CD4-positive, alpha-beta T cell treated with Interleukin-2 at 100 ng/mL for 4 hours (primary cell): ENCODE measurements around the gene ZSWIM3.
"Not testable (repeated sequence)": the region's sequence is repeated elsewhere in the genome, so short reads cannot be mapped to it uniquely, and the experiment has no call there.

Source experiments
- DNase-seq: peaks from one replicate; pipeline ENCODE4 v3.0.0-alpha.2; 2020; ENCODE audit warnings: low spot score

ZSWIM3 gene

DNA sequence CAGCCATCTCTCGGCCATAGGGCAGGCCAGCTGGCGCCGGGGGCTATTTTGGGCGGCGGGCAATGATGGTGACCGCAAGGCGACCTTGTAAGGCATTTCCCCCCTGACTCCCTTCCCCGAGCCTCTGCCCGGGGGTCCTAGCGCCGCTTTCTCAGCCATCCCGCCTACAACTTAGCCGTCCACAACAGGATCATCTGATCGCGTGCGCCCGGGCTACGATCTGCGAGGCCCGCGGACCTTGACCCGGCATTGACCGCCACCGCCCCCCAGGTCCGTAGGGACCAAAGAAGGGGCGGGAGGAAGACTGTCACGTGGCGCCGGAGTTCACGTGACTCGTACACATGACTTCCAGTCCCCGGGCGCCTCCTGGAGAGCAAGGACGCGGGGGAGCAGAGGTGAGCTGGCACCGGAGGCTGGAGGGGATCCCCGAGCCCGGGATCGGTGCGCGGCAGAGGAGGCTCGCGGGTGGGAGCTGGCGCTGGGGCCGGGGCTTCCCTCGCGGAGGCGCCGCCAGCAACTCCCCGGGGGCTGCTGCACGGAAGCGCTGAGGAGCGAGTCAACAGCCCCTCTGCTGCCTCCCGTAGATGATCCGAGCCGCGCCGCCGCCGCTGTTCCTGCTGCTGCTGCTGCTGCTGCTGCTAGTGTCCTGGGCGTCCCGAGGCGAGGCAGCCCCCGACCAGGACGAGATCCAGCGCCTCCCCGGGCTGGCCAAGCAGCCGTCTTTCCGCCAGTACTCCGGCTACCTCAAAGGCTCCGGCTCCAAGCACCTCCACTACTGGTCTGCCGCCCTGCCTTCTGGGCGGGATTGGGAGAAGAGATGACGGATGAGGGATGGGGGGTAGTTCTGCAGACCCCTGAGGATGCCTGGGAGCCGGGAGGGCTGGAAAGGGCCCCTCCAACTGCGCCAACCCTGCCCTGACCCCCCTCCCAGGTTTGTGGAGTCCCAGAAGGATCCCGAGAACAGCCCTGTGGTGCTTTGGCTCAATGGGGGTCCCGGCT, 33.9 kb downstream of the ZSWIM3 start, which contains the start of the genes CTSA and NEURL2:
TSS of gene CTSA (plus strand) at position 351 of the 999 bp plus-strand sequence. CDS start at position 585, 234 bp downstream.
TSS of gene NEURL2 (minus strand) at position 224 of the 999 bp plus-strand sequence. CDS start at position 7, 217 bp downstream.
- peak; percentile 81 for DNase-seq

DNA sequence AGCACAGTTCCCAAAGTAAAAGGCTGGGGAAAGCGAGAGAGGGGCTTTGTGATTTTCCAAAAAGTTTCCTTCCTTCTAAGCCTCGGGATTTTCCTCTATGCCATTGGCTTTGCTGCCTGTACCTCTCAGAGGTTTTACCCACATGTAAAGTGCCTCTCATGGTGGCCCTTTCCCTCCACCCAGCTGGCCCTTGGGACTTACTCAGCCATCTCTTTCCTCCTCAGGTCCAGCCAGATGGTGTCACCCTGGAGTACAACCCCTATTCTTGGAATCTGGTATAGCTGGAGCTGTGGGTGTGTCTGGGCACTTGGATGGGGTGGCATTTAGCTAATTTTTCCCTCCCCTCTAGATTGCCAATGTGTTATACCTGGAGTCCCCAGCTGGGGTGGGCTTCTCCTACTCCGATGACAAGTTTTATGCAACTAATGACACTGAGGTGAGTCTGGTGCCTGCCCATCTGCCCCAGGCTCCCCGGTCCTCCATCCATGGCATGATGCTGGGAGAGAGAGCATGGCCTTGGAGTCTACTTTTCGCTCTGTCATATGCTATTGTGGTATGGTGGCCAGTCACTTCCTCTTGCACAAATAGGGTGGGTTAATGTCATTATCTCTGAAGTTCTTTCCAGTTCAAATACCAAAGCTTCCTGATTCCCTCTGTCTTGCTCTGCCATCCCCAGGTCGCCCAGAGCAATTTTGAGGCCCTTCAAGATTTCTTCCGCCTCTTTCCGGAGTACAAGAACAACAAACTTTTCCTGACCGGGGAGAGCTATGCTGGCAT, 34.8 kb downstream of the ZSWIM3 start:
- no peak for DNase-seq

DNA sequence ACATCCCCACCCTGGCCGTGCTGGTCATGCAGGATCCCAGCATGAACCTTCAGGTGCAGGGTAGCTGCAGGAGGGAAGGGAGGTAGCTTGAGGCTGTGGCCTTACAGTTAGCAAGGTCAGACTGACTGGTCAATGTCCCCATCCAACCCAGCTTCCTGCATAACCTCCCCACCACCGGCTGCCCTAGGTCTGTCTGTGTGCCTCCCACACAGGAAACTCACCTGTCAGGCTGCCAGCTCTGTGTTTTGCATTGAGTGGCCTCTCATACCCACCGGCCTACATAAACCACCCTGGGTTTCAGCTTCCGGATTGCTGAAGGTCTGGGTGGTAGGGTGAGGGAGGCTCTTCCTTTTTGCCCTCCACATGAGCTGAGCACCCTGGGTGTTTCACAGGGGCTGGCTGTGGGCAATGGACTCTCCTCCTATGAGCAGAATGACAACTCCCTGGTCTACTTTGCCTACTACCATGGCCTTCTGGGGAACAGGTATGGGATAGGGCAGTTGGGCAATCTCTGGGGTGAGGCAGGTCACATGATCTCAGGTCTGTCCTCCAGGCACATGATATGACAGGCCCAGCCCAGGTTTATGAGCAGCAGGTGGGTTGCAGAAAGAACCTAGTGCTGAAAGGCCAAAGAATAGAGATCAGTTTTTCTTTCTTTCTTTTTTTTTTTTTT, 35.5 kb downstream of the ZSWIM3 start:
- peak; percentile 27 for DNase-seq

DNA sequence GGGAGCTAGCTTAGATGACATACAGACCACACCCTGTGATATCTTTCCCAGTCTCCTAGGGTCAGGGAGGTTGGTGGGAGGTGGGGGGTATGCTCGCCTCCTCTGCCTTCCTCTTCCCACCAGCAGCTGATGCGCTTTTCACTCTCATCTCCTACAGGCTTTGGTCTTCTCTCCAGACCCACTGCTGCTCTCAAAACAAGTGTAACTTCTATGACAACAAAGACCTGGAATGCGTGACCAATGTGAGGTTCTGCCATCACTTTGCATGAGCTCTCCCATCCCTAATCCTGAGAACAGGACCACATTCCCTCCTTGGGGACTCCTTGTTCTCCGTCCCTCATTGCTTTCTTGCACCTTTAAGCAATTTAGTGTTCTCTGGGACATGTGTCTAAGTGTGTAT, 36.4 kb downstream of the ZSWIM3 start:
- DNase-seq = no peak

DNA sequence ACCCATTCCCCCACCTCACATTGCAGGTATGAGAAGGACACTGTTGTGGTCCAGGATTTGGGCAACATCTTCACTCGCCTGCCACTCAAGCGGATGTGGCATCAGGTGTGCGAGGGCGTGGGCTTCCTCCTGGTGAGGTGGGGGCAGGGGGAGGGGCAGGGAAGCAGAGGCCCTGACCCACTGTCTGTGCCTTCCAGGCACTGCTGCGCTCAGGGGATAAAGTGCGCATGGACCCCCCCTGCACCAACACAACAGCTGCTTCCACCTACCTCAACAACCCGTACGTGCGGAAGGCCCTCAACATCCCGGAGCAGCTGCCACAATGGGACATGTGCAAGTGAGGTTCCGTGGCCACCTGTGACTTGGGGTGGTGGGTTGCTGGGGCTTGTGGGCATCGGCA, 37.4 kb downstream of the ZSWIM3 start:
- no peak for DNase-seq

DNA sequence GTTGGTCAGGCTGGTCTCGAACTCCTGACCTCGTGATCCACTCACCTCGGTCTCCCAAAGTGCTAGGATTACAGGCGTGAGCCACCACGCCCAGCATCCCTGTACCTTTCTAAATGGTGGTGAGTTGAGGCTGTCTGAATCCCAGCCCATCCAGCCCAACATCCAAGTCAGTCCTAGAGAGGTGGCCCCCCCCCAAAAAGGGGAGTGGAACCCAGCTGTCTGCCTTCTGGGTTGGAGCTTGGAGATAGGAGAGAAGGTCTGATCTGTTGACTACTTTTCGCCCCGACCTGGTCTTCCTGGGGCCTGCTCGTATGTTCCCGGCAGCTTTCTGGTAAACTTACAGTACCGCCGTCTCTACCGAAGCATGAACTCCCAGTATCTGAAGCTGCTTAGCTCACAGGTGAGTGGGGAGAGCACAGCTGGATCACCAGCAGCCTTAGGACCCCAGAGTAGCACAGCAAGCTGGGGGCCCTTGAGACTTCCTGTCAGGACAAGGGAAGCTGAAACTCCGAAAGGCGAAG, 39.3 kb downstream of the ZSWIM3 start:
- no peak for DNase-seq

DNA sequence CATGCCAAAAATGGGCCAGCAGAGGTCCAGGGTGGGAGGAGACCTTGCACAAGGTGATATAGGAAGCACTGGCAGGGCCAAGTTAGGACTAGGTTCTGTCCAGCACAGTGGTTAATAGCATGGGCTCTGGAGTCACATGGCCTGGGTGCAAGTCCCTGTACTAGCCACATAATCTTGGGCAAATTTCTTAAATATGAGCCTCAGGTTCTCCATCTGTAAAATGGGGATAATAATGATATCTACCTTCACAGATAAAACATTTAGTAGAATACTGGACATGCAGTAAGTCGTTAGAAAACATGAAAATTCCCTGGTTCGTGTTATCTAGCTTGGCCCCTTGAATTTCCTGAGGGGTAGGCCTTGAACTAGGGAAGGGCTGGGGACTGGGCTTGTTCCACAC, 39.9 kb downstream of the ZSWIM3 start:
- no peak for DNase-seq

DNA sequence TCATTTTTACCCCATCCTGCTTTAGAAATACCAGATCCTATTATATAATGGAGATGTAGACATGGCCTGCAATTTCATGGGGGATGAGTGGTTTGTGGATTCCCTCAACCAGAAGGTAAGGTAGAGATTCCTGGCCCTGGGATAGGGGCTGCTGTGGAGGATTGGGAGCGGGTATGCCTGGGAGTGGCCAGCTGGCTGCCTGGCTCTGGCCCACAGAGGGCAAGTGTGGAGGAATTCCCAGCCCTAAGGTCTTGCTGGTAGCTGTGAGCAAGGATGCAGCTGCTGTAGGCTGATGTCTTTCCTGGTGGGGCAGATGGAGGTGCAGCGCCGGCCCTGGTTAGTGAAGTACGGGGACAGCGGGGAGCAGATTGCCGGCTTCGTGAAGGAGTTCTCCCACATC, 40.3 kb downstream of the ZSWIM3 start:
- no peak for DNase-seq

DNA sequence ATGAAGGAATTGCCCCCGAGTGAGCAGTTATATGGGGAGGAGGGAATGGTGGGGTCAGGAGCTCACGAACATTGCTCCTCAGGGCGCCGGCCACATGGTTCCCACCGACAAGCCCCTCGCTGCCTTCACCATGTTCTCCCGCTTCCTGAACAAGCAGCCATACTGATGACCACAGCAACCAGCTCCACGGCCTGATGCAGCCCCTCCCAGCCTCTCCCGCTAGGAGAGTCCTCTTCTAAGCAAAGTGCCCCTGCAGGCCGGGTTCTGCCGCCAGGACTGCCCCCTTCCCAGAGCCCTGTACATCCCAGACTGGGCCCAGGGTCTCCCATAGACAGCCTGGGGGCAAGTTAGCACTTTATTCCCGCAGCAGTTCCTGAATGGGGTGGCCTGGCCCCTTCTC, 40.9 kb downstream of the ZSWIM3 start:
- DNase-seq = no peak

DNA sequence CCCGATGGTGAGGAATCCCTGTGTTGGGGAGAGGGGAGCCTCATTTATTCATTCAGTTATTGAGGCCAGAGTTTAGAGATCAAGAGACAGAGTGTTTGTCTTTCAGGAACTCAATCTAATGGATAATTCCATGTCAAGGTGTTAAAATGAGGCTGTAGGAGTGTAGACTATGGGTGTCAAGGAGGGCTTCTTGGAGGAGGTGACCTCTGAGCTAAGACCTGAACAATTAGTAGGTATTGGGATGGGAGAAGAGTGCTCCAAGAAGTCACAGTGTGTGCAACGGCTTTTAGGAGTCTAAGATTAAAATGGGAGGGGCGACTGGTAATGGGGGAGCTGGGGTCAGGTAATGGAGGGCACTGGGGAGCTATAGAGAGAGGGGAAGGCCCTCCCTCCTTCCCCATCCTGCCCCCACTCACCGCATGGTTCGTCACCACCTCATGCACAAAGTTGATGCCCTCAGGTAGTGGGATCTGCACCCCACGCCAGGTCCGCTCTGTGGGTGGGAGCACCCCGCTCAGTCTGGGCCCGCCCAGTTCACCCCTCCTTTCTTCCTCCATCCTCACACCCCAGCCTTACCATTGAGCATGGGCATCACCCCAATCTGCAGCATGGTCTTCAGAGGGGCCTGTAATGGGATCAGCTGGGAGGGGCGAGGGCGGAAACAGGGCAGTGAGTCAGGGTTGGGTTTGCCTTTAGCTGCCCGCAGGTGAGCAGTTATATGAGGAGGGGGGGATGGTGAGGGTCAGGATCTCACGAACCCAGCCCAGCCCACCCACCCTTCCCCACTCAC, 41.8 kb downstream of the ZSWIM3 start:
- no peak for DNase-seq

DNA sequence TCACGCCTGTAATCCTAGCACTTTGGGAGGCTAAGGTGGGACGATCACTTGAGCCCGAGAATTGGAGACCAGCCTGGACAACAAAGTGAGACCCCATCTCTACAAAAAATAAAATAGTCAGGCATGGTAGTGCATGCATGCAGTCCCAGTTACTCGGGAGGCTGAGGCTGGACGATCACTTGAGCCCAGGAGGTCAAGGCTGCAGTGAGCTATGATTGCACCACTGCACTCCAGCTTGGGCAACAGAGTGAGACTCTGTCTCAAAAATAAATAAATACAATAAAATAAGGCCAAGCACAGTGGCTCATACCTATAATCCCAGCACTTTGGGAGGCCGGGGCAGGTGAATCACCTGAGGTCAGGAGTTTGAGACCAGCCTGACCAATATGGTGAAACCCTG, 43.9 kb downstream of the ZSWIM3 start:
- not testable (repeated sequence) for DNase-seq

DNA sequence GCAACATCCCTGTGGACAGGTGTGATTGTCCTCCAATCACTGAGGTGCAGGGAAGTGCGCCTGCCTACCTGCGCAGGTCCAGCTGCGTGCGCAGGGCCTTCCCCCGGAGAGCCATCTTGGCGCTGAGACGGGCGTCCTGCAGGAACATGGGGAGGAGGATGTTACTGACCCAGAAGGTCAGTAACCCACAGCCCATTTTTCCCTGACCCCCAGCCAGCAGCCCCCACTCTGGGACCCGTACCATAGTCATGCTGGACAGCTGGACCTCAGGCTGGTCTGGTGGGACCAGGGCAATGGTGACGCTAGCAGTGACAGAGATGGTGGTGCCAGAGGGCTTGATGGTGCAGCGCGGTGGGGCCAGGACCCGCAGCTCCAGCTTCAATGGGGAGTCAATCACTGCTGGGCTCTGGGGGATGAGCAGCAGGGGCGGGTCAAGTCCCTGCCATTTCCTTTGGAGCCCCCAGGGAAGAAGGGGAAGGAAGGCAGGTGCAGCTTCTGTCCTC, 44.8 kb downstream of the ZSWIM3 start:
- no peak for DNase-seq

DNA sequence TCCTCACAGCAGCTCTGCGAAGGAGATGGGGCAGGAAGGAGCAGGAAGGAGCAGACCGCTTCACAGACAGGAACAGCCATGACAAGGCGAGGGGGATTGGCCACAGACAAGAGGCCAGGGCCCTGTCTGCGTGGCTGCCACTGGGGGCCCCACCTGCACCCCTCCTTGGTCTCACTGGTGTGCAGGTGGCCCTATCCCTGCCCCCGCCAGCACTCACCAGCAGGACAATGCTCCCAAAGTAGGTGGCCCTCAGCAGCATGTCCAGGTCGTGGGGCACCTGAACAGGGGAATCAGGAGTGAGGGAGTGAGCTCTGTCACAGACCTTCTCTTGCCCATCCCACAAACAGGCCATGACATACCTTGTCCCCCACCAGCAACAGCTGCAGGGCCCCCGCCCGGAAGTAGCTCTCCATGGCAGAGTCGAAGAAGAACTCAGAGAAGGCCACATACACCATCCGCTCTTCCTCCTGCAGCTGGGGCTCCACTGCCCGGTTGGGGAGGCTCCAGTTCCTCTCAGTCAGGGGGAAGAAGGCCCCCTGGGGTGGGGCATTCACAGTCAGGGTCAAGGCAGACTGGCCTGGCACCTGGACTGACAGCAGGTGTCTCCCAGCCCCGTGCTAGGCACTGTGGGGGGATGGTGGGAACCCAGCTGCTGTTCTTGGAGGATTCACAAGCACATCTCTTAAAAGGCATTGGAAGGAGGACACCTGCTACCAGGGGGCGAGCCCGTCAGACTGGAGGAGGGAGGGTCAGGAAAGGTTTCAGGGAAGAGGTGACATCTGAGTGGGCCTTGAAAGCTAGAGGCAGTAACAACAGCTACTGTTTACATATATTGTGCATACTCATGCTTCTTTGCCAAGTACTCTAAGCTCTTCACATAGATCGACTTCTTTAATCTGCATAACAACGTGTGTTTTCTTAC, 47.4 kb downstream of the ZSWIM3 start:
- DNase-seq = no peak

DNA sequence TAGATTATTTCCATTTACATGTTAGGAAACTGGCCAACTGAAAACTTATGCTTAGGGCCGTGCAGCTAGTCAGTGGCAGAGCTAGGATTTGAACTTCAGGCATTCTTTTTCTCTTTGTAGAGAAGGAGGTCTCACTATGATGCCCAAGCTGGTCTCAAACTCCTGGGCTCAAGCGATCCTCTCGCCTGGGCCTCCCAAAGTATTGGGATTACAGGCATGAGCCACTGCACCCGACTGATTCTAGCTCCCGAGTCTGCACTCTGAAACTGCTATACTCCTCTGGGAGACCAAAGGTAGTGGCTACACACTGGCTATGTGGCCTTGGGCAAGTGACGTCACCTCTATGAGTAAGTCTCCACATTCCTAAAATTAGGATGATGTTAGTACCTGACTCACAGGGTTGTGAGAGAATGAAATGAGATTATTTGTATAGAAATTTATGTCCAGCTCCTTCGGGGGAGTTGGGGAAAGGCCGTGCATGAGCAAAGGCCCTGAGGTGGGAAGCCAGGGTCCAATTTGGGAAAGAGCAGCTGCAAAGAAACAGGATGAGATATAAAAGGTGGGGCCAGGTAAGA, 48.2 kb downstream of the ZSWIM3 start:
- DNase-seq = no peak

DNA sequence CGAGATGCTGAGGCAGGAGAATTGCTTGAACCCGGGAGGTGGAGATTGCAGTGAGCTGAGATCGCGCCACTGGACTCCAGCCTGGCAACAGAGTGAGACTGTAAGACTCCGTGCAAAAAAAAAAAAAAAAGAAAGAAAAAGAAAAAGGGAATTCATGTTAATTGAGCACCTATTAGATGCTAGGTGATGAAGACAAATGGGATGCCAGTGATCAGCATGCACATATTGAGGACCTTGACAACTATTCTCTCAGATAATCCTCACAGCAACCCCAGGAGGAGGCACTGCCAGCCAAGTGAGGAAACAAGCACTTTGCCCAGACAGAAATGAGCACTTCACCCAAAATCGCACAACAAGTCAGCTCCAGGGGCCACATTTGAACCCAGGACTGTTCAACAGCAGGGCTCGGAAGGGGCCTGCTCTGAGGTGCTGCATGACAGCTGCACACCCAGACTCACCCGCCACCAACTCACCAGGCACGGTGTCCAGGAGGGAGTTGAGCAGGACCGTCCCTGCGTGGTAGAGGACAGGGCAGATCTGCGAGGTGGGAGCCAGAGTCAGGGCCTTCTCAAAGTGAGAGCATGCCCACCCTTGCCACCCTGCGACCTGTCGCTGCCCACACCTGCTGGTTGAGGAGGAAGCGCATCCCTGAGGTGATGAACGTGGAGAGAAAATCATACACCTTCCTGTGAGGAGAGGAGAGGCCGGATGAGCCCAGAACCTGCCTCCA, 50.0 kb downstream of the ZSWIM3 start:
- no peak for DNase-seq

DNA sequence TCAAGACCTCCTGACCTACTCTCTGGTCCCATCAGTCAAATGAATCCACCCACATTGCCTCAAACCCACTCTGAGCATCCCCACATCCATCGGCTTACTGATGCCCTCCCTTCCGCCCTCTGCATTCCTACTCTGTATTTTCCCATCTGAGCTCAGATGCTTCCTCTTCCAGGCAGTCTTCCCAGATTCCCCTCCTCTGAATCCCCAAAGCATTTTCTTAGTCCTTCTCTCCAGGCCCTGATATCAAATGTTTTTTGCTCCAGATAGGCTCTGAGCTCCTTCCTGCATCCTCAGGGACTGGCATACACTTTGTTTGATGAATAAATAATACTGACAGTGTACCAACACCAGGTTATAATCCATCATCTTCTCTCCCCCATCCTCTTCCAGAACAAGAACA, 50.7 kb downstream of the ZSWIM3 start:
- no peak for DNase-seq

DNA sequence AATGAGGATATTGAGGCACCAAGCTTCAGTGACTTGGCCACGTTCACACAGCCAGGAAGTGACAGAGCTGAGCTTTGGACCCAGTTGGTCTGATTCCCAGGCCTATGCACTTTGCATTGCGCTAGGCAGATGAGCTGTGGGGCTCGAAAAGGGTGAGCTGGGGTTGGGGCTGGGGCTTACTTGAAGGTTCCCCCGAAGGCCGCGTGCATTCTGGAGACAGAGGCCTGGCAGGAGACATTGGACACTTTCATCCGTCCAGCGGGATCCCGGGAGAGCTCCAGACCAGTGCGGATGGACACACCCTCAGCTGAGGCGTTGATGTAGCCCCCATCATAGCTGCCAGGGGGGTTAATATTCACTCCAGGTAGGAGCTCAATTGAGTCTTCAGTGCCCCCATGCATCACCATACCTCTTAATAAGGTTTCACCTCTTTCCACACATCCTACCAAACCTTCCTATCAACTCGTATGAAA, 52.0 kb downstream of the ZSWIM3 start:
- DNase-seq = no peak

DNA sequence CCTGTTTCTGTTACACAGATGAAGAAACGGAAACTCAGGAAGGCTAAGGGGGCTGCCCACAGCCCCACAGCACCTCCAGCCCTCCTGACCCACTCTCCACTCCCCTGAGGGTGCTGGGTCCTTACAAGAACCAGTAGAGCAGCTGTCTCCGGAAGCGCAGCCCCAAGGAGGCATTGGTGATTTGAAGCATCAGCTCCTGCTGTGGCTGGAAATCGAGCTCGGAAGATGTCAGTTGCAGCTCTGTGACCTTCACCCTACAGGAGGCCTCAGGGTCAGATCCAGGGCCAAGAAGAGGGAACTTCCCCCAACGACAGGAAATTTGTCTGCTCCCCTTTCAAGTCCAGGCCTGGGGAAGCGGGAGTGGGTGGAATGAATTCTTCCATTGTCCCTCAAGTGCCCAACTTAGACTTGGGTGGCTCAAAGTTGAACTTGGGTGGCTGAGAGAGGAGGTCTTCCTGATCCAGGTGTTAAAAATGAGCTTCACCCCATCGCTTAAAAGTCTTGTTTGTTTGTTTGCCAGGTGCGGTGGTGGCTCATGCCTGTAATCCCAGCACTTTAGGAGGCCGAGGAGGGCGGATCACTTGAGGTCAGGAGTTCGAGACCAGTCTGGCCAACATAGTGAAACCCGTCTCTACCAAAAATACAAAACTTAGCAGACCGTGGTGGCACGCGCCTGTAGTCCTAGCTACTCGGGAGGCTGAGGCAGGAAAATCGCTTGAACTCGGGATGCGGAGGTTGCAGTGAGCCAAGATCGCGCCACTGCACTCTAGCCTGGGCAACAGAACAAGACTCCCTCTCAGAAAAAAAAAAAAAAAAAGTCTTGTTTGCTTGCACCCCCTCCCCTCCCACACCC, 52.6 kb downstream of the ZSWIM3 start:
- DNase-seq = no peak
